LNCAP (cell line): Measurements from ENCODE around the gene TSPAN9.
A peak's percentile ranks its signal among the peaks of the same experiment; 100 is the strongest.

Experiments used
- TF ChIP-seq, protein P1 (sequence below): fragments of 450-650 bp; IDR thresholded peaks from 2 replicates; pipeline ENCODE4 v1.5.1; 2017; ENCODE audit warnings: mild to moderate bottlenecking

Gene TSPAN9

DNA sequence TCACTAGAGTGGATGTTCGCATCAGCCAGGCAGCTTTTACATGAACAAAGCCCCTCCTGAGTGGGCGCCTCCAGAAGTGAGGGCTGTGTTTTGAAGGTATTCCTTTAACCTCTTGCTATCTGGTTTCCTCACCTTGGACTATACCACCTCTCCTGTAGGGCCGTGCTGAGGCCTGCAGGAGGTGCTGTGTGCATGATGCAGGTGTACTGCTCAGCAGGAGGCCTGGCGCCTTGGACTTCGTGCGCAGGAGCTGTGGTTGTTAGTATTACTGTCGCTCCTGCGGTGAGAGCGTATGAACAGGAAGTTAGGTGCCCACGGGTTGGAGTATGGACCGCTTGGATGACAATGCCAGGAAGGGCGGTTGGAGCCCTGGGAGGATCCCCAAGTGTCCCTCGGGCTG is 130.7 kb downstream of the TSPAN9 start:
- TF ChIP-seq, protein P1, sequence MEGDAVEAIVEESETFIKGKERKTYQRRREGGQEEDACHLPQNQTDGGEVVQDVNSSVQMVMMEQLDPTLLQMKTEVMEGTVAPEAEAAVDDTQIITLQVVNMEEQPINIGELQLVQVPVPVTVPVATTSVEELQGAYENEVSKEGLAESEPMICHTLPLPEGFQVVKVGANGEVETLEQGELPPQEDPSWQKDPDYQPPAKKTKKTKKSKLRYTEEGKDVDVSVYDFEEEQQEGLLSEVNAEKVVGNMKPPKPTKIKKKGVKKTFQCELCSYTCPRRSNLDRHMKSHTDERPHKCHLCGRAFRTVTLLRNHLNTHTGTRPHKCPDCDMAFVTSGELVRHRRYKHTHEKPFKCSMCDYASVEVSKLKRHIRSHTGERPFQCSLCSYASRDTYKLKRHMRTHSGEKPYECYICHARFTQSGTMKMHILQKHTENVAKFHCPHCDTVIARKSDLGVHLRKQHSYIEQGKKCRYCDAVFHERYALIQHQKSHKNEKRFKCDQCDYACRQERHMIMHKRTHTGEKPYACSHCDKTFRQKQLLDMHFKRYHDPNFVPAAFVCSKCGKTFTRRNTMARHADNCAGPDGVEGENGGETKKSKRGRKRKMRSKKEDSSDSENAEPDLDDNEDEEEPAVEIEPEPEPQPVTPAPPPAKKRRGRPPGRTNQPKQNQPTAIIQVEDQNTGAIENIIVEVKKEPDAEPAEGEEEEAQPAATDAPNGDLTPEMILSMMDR = peak; percentile 37; the same call in 1 of the 2 replicates

DNA sequence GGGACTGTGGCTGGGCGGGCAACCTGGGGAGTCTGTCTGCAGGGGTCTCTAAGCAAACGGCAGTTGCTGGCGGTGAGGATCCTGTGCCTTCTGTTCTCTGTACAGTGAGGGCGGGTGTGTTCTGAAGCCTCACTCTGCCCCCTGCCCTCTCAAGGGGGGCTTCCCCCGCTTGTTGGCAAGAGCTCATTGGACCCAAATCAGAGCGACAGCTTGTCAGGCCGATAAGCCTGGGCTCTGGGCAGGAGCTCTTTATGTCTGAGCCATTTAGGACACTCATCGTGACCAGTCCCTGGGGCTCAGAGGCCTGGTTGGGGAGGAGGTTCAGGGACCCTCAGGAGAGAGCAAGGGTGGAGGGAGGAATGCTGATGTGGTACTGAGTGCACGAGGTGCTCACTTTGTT is 136.0 kb downstream of the TSPAN9 start:
- TF ChIP-seq, protein P1 = no peak

GRCh38 chr12:3213768-3214167 is 136.6 kb downstream of the TSPAN9 start:
- TF ChIP-seq, protein P1 = no peak

DNA sequence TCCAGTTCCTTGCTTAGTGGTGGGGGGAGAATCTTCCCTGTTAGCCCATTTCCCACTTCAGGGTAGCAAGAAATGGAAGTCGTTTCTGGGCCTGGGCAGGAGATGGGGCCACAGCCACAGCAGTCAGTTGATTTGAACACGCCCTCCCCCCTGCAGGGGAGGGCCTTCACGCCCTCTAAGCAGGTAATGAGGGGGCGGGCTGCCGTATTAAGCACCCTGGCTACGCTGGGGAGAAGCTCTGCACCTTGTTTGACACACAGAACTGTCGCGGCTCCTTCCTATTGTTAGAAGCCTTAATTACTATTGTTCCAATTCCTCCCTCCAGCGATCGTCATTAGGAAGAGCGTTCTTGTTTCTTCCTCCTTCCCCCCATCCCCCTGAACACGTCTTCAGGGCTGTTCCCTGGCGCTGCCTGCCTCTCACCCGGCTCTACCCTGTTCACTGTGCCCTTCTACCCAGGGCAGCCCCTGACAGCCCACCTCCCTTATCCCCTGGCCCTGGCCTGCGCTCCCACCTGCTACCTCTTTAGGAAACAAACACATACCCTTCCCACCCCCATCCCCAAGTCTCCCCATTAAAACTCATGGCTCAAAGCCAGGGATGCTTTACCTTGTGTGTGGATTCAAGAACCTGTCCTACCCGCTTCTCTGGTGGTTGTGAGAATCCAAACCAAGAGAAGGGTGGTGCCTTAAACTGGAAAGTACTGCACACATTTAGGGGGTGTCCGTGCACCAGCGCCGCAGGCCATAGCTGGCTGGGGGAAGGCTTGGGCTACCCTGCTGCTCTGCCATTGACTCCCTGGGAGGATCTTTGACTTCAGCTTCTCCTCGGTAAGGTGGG is 137.6 kb downstream of the TSPAN9 start:
- TF ChIP-seq, protein P1 = no peak

DNA sequence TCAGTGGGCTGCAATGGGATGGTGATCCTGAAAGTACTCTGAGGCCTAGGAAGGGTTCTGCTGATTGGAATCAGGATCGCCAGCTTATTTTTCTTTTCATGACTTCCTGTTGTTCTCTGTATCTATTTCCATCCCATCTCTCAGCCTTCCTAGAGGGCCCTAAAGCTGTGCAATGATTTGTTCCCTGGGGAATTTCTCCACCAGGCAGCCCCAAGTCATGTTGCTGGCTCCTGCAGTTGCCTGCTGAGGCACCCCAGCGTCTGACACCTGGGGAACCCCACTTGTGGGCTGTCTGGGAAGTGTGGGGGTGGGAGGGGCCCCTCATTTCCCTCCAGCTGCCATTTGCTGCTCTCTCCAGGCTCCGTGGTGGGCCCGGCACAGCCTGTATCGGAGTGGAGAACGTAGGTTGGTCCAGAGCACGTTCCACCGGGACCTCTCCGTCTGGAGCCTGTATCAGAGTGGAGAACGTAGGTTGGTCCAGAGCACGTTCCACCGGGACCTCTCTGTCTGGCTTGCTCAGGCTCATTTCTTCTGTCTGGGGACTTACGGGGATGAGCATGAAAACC is 138.3 kb downstream of the TSPAN9 start:
- TF ChIP-seq, protein P1 = no peak

DNA sequence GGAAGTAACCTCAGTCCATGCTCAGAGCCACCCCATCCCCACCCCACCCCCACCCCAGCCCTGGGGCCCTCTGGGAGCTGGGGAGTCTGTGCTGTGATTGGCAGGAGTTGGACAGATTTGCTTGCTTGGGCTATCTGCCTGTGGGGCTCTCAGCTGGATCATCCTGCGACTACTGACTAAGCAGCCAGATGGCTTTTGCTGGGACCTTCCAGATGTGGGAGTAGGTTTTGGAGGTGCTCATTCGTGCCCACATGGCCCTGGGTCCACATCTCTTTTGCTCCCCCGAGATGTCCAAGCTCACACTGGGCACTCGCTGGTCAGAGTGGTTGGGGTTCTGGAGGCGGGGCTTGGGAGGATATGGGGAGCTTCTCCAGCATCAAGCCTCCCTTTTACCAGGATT is 138.9 kb downstream of the TSPAN9 start:
- TF ChIP-seq, protein P1 = no peak

DNA sequence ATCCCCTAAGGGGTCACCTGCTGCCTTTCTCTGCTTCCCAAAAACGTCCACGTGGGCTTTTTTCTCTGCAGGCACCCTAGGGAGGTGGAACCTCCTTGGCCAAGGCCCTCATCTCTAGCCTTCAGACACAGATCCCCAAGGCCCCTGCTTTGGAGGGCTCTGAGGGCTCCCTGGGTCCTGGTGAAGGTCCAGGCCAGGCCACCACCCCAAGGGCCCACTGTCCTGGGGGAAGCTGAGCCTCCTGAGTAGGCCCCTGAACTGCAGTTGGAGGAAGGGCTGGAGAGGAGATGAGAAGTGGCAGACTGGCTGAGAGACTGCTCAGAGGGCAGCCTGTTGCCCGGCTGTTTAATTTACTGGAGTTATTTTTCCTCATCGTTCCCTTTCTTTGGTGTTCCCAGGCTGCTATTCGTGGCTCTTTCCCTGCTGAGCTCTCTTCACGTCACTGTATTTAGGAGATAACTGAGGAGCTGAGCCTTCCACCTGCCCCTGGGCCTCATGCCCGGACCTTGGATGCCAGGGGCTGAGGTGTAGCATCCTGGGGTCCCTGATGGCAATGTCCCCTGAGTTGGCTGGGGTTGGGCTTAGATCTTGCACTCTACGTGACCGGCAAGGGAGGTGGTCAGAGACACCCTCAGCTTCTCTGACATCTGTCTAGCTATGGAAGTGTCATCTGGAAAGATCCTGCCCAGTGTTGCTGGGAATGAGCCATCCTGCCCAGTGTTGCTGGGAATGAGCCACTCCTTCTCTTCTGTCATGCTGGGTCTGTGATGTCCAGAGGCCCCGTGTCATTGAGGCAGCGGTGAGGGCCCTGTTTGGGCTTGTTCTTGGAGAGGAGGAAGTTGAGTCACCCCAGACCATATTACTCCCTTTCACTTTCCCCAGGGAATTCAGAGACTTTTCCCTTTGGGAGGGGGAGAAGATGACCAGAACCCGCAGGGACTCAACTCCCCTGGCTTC is 139.8 kb downstream of the TSPAN9 start:
- TF ChIP-seq, protein P1 = no peak
